Bronchial epithelial cell (primary cell): ENCODE data around the gene FAIM2. TPM values are rescaled to one million over a fixed set of nuclear protein-coding genes. Genes with fewer than 3 reads are reported as not detected.

Experiments
- DNase-seq: peaks from one replicate; pipeline ENCODE4 v3.0.0-alpha.2; 2010; ENCODE audit warnings: low read depth
- FAIRE-seq: peaks from 2 replicates; lab custom pipeline; 2011; peaks lifted over from hg19 to GRCh38; lab: Jason Lieb, UNC
- H3K27me3 ChIP-seq: 2 replicates; pipeline ENCODE4 v1.5.1; 2011; ENCODE audit warnings: low read length; ENCODE audit not compliant: control insufficient read depth, insufficient read depth
- H3K36me3 ChIP-seq: 2 replicates; pipeline ENCODE4 v1.5.1; 2011; ENCODE audit warnings: low read length; ENCODE audit not compliant: control insufficient read depth, insufficient read depth
- H3K4me3 ChIP-seq: 2 replicates; pipeline ENCODE4 v1.5.1; 2011; ENCODE audit warnings: mild to moderate bottlenecking, low read depth, low read length, control low read depth
- total RNA-seq: library from RNA; depleted of rRNA; stranded (reverse); fragments of >200 nt; gene quantifications from 2 replicates; pipeline ENCODE4 v1.2.1, GENCODE V29; 2014
- TF ChIP-seq, protein P1 (sequence below): IDR thresholded peaks from 2 replicates; pipeline ENCODE4 v1.5.1; 2011; ENCODE audit warnings: mild to moderate bottlenecking, moderate library complexity, low read length, control low read depth, inconsistent platforms; ENCODE audit not compliant: insufficient read depth, severe bottlenecking

The FAIM2 gene
- total RNA-seq, 1 donor from 2014 or later = 0.53 TPM

GRCh38 chr12:49945394-49946080, 41.8 kb upstream of the FAIM2 start:
- Histone ChIP-seq H3K36me3 (no peaks in the 10 kb centered on the region), H3K27me3 (no peaks in the 10 kb centered on the region), H3K4me3 (no peak overlapping the region)
- FAIRE-seq = no peak
- TF ChIP-seq, protein P1, sequence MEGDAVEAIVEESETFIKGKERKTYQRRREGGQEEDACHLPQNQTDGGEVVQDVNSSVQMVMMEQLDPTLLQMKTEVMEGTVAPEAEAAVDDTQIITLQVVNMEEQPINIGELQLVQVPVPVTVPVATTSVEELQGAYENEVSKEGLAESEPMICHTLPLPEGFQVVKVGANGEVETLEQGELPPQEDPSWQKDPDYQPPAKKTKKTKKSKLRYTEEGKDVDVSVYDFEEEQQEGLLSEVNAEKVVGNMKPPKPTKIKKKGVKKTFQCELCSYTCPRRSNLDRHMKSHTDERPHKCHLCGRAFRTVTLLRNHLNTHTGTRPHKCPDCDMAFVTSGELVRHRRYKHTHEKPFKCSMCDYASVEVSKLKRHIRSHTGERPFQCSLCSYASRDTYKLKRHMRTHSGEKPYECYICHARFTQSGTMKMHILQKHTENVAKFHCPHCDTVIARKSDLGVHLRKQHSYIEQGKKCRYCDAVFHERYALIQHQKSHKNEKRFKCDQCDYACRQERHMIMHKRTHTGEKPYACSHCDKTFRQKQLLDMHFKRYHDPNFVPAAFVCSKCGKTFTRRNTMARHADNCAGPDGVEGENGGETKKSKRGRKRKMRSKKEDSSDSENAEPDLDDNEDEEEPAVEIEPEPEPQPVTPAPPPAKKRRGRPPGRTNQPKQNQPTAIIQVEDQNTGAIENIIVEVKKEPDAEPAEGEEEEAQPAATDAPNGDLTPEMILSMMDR = peak; percentile 96
- peak; percentile 66 for DNase-seq

DNA sequence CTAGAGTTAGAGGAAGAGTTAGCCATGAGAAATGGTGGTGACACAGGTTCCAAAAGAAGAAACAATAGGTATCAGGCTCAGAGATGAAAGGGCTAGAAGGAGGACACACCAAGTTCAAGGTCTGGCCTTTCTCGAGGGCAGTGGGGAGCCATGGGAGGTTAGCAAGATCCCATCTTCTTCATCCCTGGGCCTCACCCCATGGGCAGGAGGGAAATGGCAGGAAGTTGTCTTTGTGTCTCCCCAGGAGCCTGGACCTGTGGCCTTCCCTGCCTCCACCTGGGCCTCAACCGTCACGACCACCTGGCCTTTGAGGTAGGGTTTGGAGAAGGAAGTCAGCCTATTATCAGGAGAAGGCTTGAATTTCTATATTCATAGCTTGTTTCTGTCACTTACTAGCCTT, 41.0 kb upstream of the FAIM2 start:
- TF ChIP-seq, protein P1 = no peak
- no peak for FAIRE-seq

DNA sequence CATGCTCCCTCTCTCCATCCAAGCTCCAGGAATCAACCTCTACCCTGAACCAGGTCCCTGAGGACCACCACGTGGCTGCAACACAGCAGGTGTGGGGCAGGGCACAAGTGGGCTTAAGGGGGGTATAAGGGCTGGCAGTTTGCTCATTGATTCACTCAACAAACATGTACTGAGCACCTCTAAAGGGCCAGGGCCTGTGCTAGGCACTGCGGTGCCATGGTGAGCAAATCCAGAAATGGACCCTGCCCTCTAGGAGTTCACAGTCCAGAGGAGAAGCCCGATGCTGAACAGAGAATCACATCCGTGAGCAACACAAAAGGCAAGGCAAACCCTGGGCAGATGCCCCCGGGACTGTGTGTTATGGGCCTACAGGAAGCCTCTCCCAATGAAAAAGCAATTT, 40.3 kb upstream of the FAIM2 start:
- Histone ChIP-seq H3K36me3 (no peaks in the 10 kb centered on the region), H3K27me3 (no peaks in the 10 kb centered on the region), H3K4me3 (no peak overlapping the region)
- FAIRE-seq (peak; percentile 91), DNase-seq (no peak)
- TF ChIP-seq, protein P1 = no peak

More for the DNA sequence above, 41.0 kb upstream of the FAIM2 start:
- Histone ChIP-seq H3K4me3 (no peak overlapping the region), H3K27me3 (no peaks in the 10 kb centered on the region), H3K36me3 (no peaks in the 10 kb centered on the region)
- no peak for DNase-seq

- no peak for DNase-seq
- TF ChIP-seq, protein P1 = no peak
- no peak for FAIRE-seq
- Histone ChIP-seq H3K36me3 (no peaks in the 10 kb centered on the region), H3K27me3 (no peaks in the 10 kb centered on the region), H3K4me3 (no peak overlapping the region)
These were observed 39.9 kb upstream of the FAIM2 start for GRCh38 chr12:49943625-49943960.

GRCh38 chr12:49942921-49943624, 39.4 kb upstream of the FAIM2 start:
- Histone ChIP-seq H3K36me3 (no peaks in the 10 kb centered on the region), H3K4me3 (no peak overlapping the region), H3K27me3 (no peaks in the 10 kb centered on the region)
- TF ChIP-seq, protein P1 = no peak
- FAIRE-seq = no peak
- DNase-seq = no peak

- Histone ChIP-seq H3K36me3 (no peaks in the 10 kb centered on the region), H3K27me3 (no peaks in the 10 kb centered on the region), H3K4me3 (no peak overlapping the region)
- DNase-seq (no peak), FAIRE-seq (no peak)
- TF ChIP-seq, protein P1 = no peak
These were observed 38.8 kb upstream of the FAIM2 start for GRCh38 chr12:49942512-49942893.
